Activated B cell treated with CpG ODN at 0.5 μM for 24 hours (primary cell): ENCODE data around the gene VPS4B. TPM values are rescaled to one million over a fixed set of nuclear protein-coding genes. Genes with fewer than 3 reads are reported as not detected.

Source experiments
- ATAC-seq: fragments of 200-7000 bp; cut with Tn5 transposase; one replicate; pipeline ENCODE4 v1.10.0; 2021; ENCODE audit warnings: low read depth, mild to moderate bottlenecking, moderate library complexity
- CTCF ChIA-PET: fragments of 350-600 bp; sonication (Branson Sonifier 250); formaldehyde crosslinking; loops from one replicate; lab custom pipeline; 2021; ENCODE audit warnings: antibody characterized with exemption; lab: Charles Lee
- POLR2A ChIA-PET: fragments of 350-600 bp; sonication (Branson Sonifier 250); formaldehyde crosslinking; loops from one replicate; lab custom pipeline; 2021; ENCODE audit warnings: antibody characterized with exemption; lab: Charles Lee
- DNase-seq: peaks from one replicate; pipeline ENCODE4 v3.0.0; 2022
- H3K27ac Mint-ChIP-seq: one replicate; pipeline ENCODE4 v1.8.0; 2020; ENCODE audit warnings: mixed read lengths
- H3K27me3 Mint-ChIP-seq: one replicate; pipeline ENCODE4 v1.8.0; 2021; ENCODE audit warnings: mixed read lengths
- H3K36me3 Mint-ChIP-seq: one replicate; pipeline ENCODE4 v1.8.0; 2021; ENCODE audit warnings: low read depth, mixed read lengths
- H3K4me1 Mint-ChIP-seq: one replicate; pipeline ENCODE4 v1.8.0; 2021; ENCODE audit warnings: mixed read lengths
- H3K4me3 Mint-ChIP-seq: one replicate; pipeline ENCODE4 v1.8.0; 2020; ENCODE audit warnings: mild to moderate bottlenecking, mixed read lengths
- H3K9me3 Mint-ChIP-seq: one replicate; pipeline ENCODE4 v1.8.0; 2020; ENCODE audit warnings: mixed read lengths
- intact Hi-C: fragments of 100-400 bp; cut with micrococcal nuclease; formaldehyde crosslinking; loops from one replicate; pipeline ENCODE4 v1.15.1; 2024
- total RNA-seq: library from RNA; stranded (reverse); gene quantifications from 2 replicates; pipeline ENCODE4 v1.2.3, GENCODE V29; 2022
- TF ChIP-seq, protein P1 (sequence below): fragments of 200-600 bp; IDR thresholded peaks from one replicate; pipeline ENCODE4 v1.8.0; 2022; ENCODE audit warnings: antibody characterized with exemption, mild to moderate bottlenecking

VPS4B gene
- total RNA-seq, 1 donor from 2014 or later = 66.8 TPM

DNA sequence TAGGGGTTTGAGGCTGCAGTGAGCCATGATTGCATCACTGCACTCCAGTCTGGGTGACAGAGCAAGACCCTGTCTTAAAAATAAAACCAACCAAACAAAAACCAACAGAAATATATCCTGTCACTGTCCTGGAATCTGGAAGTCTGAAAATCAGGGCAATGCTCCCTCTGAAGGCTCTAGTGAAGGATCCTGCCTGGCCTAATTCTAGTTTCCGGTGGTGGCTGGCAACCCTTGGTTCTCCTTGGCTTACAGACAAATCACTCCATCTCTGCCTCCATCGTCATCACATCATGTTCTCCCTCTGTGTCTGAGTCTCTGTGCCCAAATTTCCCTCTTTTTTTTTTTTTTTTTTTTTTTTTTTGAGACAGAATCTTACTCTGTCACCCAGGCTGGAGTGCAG is 15.9 kb upstream of the VPS4B start:
- Mint-ChIP-seq H3K4me3 (no peak overlapping the region), H3K9me3 (no peaks in the 10 kb centered on the region), H3K4me1 (no peaks in the 10 kb centered on the region), H3K27ac (no peak overlapping the region), H3K36me3 (no peaks in the 10 kb centered on the region), H3K27me3 (peaks cover 10% of the 10 kb centered on the region)
- TF ChIP-seq, protein P1, sequence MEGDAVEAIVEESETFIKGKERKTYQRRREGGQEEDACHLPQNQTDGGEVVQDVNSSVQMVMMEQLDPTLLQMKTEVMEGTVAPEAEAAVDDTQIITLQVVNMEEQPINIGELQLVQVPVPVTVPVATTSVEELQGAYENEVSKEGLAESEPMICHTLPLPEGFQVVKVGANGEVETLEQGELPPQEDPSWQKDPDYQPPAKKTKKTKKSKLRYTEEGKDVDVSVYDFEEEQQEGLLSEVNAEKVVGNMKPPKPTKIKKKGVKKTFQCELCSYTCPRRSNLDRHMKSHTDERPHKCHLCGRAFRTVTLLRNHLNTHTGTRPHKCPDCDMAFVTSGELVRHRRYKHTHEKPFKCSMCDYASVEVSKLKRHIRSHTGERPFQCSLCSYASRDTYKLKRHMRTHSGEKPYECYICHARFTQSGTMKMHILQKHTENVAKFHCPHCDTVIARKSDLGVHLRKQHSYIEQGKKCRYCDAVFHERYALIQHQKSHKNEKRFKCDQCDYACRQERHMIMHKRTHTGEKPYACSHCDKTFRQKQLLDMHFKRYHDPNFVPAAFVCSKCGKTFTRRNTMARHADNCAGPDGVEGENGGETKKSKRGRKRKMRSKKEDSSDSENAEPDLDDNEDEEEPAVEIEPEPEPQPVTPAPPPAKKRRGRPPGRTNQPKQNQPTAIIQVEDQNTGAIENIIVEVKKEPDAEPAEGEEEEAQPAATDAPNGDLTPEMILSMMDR = no peak
- ChIA-PET CTCF (interaction anchor here (1.1 to 7.0 kb wide), 10 partner anchors 16 to 800 kb away, joined by 3 to 98 read pairs (median 8); partner anchors contain the start of genes PHLPP1 and VPS4B), POLR2A (interaction anchor here (1.7 kb wide), 1 partner anchor 16 kb away, joined by 5 read pairs; the partner anchor contains the start of gene VPS4B)
- ATAC-seq = no peak
- no peak for DNase-seq
- intact Hi-C loops = loop anchor here (2.0 to 5.0 kb wide), 4 partner anchors 41 to 321 kb away; no protein-coding TSS in a partner anchor

DNA sequence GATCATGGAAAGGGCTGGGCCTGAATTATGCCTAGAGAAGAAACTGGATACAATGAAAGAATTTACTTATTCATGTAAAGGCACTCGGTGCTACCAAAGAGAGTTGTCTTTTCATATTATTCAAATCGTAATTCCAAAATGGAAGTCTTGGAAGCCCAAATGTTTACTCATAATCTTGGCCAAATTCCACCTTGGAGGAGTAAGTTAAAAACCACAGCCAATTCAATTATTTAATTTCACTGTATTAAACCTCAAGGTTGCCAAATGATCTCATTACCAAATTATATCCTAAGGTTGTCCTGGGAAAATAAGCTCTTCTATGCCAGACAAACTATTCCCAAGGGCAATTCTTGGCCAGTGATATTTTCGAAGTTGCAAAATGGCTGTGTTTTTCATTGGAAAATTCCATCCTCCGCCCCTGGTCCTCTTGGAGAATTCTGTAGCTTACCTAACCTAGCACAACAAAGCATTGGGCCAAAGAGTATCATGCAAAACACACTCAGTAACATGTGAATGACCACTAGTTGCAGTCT is 11.1 kb upstream of the VPS4B start:
- intact Hi-C loops = no loop called here
- Mint-ChIP-seq H3K4me1 (no peaks in the 10 kb centered on the region), H3K4me3 (no peak overlapping the region), H3K9me3 (no peaks in the 10 kb centered on the region), H3K36me3 (no peaks in the 10 kb centered on the region), H3K27ac (no peak overlapping the region), H3K27me3 (peaks cover 18% of the 10 kb centered on the region)
- ChIA-PET CTCF (no interaction called here), POLR2A (interaction anchor here (1.2 kb wide), 1 partner anchor 11 kb away, joined by 5 read pairs; the partner anchor contains the start of gene VPS4B)
- DNase-seq = no peak
- TF ChIP-seq, protein P1 = no peak
- no peak for ATAC-seq

DNA sequence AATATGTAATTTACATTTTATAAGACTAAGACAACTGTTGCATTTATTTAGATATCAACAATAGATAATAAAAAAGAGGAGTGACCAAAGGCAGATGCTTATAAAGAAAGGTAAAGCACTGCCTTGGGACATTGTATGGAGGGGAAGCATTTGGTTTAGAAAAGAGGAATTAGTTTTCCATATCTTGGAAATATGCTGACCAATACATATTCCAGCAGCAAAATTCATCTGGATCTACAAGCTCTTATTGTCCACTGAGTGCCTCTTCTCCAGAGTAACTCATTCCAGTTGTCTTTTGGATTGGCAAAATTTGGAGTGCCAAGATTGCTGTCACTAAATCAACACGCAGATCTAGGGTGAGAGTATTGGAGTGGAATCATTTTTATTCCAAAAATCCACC is 8.9 kb upstream of the VPS4B start:
- intact Hi-C loops = no loop called here

DNA sequence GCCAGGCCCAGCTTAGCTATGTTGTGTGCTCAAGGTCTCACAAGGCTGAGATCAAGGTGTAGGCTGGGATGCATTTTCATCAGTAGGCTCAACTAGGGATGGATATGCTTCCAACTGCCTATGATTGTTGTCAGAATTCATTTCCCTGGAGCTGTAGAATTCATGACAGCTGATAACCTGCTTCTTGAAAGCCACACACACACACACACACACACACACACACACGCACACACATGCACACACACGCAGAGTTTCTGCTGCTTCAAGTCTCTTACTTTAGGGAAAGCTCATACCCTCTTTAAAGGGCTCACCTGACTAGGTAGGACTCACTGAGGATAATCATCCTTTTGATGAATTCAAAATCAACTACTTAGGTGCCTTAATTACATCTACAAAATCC is 8.2 kb upstream of the VPS4B start:
- H3K27me3 Mint-ChIP-seq = peaks cover 13% of the 10 kb centered on the region
- TF ChIP-seq, protein P1 = no peak
- no peak overlapping the region for H3K4me3 Mint-ChIP-seq
- intact Hi-C loops = no loop called here
- no peaks in the 10 kb centered on the region for H3K9me3 Mint-ChIP-seq
- no peaks in the 10 kb centered on the region for H3K4me1 Mint-ChIP-seq
- DNase-seq (no peak), ATAC-seq (no peak)
- no peaks in the 10 kb centered on the region for H3K36me3 Mint-ChIP-seq
- POLR2A ChIA-PET = no interaction called here
- CTCF ChIA-PET = no interaction called here
- no peak overlapping the region for H3K27ac Mint-ChIP-seq

More for the DNA sequence above, 8.9 kb upstream of the VPS4B start:
- no peak for DNase-seq
- Mint-ChIP-seq H3K9me3 (no peaks in the 10 kb centered on the region), H3K4me3 (no peak overlapping the region), H3K4me1 (no peaks in the 10 kb centered on the region), H3K36me3 (no peaks in the 10 kb centered on the region), H3K27ac (no peak overlapping the region), H3K27me3 (peaks cover 15% of the 10 kb centered on the region)
- ChIA-PET POLR2A (no interaction called here), CTCF (no interaction called here)
- no peak for ATAC-seq
- TF ChIP-seq, protein P1 = no peak

DNA sequence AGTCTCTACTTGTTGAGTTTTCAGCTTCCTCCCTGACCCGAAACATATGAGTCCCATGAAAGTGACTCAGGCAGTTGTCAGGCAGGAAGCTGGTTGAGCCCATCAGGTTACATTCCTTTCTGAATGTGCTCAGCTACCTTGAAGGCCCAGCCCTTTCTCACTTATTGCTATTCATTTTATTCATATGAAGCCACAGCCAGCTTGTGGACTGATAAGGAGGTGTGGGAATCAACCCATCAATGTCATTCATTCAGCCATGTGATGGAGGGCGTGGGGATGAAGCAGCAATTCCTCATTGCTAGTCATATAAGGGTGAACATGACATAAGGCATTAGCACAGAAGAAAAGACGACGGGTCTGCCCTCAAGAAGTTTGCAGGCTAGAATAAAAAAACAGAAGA is 5.3 kb upstream of the VPS4B start:
- Mint-ChIP-seq H3K4me3 (no peak overlapping the region), H3K9me3 (no peaks in the 10 kb centered on the region), H3K36me3 (peaks cover 2% of the 10 kb centered on the region), H3K4me1 (peaks cover 11% of the 10 kb centered on the region), H3K27me3 (peaks cover 9% of the 10 kb centered on the region), H3K27ac (no peak overlapping the region)
- intact Hi-C loops = loop anchor here (10.0 kb wide), 2 partner anchors 563 to 1103 kb away; partner anchors contain the start of gene TNFRSF11A
- TF ChIP-seq, protein P1 = no peak
- DNase-seq = no peak
- ChIA-PET POLR2A (no interaction called here), CTCF (interaction anchor here (1.4 kb wide), 1 partner anchor 9 kb away, joined by 3 read pairs; no protein-coding TSS in a partner anchor)
- no peak for ATAC-seq
